HG02798 (cell line): Measurements from ENCODE around the gene TOMM20.
"Not testable (repeated sequence)": the region's sequence is repeated elsewhere in the genome, so short reads cannot be mapped to it uniquely, and the experiment has no call there.

Source experiments
- ATAC-seq: cut with Tn5 transposase; IDR thresholded peaks from one replicate; pipeline ENCODE4 v1.9.1; 2021; ENCODE audit warnings: mild to moderate bottlenecking; ENCODE audit not compliant: unreplicated experiment, poor library complexity

The TOMM20 gene

DNA sequence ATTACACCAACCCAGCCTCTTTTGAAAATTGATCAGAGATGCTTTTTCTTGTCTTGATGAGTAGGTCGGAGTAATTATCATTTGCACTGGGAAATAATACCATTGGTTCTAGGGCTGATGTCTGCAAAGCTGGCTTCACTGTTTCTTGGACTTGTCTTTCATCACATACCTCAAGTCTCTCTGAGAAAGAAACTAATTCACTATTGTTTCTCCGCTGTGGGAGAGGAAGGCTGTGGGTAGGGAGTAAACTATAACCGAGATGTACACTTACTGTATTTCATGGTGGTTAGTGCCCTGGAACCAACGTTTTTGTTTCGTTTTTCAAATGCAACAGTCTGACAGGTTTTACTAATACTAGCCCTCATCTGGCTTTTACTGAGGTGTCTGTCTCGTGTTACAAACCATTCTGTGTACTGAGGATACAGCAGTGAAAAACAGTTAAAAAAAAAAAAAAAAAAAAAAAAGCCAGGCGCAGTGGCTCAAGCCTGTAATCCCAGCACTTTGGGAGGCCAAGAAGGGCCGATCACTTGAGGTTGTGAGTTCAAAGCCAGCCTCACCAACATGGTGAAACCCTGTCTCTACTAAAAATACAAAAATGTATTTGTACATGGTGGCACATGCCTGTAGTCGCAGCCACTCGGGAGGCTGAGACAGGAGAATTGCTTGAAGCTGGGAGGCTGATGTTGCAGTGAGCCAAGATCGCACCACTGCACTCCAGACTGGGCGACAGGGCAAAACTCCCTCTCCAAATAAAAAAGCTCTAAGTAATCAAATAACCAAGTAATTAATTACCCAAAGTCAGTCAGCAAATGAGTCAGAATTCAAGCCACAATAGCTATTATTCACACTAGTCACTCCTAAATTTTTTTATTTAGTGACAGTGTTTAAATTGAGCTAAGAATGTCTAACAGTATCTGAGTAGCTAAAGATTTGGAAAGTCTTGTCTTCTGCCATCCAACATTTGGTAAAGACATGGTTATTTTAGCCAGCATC, 23.3 kb downstream of the TOMM20 start:
- peak; percentile 82 for ATAC-seq

DNA sequence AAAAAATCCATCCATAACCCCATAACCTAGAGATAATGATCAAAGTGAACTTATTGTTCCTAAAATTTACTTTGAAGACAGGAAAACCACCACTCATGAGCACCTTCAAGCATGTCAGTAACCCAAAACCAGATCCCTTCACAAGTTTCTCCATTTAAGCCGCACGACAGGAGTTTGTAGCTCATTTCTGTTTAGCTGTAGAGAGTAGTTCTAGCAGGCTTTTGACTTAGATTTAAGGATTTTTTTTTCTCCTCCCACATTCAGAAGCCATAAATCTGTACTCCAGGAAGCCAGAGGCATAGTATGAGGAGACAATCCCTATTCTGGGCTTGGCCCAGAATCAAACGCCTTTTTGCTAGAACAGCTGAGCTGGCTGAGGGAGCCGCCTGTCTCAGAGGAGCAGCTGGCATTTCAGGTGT, 25.6 kb downstream of the TOMM20 start:
- ATAC-seq, result no peak

DNA sequence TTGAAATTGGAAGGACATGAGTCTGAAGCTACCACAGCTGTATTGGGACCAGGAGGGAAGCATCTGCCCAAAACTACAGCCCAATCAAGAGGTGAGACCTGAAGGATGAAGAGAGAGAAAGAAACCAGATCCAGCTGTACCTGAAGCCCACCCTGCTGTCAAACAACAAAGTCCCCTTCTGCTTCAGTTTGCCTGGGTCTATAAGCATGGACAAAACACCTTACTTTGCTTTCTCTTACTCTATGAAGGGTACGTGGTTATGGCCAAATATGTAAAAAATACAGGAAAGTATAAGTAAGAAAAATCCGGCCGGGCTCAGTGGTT, 26.4 kb downstream of the TOMM20 start:
- ATAC-seq, result no peak

DNA sequence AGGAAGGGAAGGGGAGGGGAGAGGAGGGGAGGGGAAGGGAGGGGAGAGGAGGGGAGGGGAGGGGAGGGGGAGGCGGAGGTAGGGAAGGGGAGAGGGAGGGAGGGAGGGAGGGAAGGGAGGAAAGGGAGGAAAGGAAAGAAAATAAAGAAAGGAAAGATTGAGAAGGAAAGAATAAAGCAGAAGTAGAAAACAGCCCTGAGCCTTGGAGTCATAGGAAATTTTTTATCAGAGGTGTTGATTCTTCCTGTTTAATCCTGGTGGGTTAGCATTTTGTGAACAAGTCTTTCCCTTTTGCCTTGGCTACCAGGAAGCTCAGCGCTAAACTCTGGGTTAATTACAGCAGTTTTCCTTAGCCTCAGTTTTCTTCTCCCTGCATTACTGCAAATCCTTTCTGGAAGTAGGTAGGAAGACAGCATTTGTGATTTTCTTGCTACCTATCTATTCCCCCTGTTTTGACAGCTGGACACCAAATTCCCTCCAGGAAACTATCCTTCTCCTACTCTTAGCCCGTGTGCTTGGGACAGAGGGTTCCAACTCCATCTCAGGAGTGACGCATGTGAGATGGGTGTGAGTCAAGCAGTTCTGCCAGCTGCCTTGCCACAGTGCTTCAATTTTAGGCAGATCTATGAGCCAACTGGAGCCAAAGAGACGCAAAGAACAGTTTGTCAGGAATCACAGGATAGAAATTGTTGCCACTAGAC, 26.9 kb downstream of the TOMM20 start:
- no peak for ATAC-seq

DNA sequence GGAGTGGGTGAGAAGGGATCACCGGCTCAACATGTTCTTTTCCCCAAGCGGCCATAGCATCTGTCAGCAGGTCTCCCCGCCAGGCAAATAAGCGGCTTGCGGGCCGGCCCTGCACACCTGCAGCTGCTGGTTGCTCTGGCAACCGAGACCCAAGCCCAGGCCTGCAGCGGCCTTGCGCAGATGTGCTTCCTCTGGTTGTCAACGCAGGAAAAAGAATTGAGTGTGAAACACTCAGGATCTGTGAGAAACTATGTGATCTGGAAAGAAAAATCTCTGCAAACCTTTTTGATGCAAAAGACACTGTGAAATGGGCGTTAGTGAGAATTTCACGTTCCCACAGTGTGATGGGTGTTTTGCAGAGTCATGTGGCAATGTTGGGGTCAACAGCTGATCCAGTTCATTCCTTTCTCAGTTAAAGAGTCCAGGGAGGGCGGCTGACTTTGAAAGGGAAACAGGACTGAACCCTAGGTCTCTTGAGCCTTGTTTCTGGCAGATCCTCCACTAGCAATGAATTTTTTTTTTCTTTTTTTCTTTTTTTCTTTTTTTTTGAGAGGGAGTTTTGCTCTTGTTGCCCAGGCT, 28.4 kb downstream of the TOMM20 start:
- peak; percentile 44 for ATAC-seq

DNA sequence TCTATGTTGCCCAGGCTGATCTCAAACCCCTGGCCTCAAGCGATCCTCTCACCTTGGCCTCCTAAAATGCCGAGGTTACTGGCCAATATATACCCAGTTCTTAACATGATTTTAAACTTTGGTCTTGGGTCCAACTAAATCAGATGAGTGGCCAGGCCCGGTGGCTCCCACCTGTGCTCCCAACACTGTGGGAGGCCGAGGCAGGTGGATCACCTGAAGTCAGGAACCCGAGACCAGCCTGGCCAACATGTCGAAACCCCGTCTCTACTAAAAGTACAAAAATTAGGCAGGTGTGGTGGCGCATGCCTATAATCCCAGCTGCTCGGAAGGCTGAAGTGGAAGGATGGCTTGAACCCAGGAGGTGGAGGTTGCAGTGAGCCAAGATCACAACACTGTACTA, 29.6 kb downstream of the TOMM20 start:
- no peak for ATAC-seq

DNA sequence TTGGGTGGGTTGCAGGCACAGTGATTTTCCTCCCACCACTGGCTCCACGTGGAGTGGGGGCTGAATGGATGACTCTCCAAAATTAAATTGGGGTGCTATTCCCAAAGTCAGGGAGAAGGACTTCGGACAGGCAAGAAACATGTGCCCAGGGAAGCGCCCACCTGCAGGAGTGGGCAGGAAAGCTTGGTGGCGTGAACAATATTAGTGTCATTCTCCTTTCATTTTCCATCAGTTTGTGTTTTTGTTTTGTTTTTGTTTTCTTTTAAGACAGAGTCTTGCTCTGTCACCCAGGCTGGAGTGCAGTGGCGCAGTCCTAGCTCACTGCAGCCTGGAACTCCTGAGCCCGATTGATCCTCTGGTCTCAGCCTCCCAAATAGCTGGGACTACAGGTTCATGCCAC, 30.1 kb downstream of the TOMM20 start:
- no peak for ATAC-seq

DNA sequence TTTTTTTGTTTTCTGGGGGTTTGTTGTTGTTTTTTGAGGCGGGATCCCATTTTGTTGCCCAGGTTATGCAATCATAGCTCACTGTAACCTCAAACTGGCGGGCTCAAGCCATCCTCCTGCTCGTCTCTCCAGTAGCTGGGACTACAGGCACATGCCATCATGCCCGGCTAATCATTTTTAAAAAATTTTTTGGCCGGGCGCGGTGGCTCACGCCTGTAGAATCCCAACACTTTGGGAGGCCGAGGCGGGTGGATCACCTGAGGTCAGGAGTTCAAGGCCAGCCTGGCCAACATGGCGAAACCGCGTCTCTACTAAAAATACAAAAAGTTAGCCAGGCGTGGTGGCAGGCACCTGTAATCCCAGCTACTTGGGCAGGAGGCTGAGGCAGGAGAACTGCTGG, 31.1 kb downstream of the TOMM20 start:
- ATAC-seq, result not testable (repeated sequence)

DNA sequence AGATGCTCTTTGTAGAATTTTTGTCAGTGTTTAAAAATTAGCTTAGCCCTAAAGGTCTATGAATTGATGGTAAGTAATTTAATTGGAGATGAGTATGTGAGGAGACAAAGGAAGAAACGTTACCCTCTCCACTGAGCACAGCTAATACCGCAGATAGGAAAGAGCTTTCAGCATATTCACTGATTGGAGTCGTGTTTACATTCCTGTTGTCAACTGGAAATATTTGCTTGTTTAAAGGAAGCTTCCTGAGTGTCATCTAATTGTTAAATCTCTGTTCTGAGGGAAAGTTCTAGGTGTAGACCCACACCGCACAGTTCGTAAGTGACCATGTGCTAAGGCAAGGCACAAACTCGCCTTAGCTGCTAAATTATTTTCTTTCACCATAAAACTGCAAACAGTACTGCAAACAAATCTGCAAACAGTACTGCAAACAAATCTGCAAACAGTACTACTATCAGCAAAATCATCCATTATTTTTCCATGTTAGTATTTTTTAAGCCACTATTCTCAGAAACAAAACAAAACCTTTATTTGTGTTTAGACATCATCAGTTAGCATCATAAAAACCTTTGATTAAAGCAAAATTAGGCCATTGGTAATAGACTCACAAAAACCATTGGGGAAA, 32.6 kb downstream of the TOMM20 start:
- no peak for ATAC-seq

DNA sequence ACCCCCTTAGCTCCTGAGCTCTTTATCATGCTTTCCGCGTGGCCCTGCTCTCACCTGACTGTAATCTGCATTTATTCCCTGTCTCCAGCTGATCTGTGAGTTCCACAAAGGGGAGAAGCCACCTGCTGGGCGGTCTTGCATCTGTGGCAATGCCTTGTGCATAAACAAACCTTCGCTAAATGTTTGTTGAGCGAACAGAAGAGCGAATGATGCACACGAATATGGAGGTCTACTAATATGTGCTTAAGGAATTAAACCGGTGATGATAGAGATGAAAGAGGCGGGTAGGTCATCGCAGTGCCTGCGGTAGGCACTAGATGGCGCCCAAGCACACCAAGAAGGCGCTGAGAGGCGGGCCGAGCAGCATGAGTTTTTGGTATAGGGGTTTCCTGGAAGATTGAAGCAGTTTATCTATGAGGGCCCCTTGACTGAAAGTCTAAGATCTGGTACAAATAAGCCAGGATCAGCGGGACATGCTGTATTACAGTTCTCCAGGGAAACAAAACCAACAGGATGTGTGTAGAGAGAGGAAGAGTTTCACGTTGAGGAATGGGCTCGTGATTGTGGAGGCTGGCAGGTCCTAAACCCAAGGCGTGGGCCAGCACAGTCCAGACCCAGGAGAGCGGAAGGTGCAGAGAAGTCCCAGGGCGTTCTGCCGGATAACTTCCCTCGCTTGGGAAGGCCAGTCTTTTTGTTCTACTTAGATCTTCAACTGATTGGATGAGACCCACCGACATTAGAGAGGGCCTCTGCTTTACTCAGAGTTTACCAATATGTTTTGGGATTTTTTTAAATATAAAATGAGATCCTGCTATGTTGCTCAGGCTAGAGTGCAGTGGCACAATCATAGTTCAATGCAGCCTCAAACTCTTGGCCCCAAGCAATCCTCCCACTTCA, 34.7 kb downstream of the TOMM20 start:
- ATAC-seq, result peak; percentile 78

DNA sequence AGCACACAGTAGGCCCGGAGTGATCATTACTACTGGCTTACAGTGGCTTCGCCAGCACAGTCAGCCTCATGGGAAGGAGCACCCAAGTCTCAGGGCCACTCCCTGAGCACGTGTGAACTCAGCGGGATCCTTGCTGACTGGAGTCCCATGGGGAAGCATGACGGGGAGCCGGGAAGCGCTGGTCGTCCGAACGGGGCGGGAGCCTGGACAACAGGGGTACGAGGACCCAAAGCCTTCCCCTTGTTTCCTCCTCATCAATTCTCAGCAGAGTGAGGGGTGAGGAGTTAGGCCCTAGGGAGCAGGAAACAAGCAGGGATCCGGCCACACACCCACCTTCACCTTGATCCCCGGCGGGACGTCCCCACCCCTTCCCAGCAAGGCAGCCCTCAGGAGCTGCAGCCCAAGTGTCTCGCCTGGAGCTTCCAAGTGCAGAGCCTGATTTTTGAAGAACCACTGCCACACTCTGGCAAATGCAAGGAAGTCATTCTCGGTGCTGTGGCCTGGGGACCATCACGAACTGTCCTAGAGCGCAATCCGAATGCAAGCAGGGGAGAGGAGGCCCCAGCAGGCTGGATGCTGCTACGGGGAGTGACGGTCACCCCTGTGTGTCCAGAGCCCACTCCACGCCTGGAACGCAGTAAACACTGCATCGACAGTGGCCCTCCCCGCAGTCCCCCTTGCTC, 35.5 kb downstream of the TOMM20 start:
- no peak for ATAC-seq

DNA sequence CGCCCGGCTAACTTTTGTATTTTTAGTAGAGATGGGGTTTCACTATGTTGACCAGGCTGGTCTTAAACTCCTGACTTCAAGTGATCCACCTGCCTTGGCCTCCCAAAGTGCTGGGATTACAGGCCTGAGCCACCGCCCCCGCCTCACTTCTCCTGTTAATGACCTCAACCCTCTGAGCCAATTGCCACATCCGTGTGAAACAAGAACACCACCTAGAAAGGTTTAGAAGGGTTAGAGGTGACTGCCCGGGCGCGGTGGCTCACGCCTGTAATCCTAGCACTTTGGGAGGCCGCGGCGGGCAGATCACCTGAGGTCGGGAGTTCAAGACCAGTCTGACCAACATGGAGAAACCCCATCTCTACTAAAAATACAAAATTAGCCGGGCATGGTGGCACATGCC, 36.2 kb downstream of the TOMM20 start:
- not testable (repeated sequence) for ATAC-seq

DNA sequence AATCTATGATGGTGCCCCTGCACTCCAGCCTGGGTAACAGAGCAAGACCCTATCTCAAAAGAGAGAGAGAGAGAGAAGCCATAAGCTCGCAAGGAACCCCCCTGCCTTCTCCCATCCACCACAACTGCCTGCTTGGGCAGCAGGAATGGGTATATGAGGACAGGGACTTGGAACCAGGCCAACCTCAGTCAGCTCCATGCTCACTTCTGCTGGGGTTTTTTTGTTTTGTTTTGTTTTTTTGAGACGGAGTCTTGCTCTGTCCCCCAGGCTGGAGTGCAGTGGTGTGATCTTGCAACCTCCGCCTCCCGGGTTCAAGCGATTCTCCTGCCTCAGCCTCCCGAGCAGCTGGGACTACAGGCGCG, 36.6 kb downstream of the TOMM20 start:
- not testable (repeated sequence) for ATAC-seq

DNA sequence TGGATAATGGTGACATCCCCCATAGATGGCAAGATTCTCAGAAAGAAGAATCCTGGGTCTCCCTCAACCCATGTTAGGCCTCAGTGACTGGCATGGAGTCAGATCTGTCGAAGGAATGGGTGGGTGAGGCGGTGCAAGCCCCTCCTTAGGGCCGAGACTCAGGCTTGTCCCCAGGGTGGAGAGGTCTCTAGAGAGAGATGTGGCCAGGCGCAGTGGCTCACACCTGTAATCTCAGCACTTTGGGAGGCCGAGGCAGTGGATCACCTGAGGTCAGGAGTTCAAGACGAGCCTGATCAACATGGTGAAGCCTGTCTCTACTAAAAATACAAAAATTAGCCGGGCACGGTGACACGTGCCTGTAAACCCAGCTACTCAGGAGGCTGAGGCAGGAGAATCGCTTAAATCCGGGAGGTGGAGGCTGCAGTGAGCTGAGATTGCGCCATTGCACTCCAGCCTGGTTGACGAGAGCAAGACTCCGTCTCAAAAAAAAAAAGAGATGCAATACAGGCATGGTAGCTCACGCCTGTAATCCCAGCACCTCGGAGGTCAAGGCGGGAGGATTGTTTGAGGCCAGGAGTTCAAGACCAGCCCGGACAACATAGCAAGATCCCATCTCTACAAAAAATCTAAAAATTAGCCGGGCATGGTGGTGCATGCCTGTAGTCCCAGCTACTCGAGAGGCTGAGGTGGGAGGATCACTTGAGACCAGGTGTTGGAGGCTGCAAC, 37.2 kb downstream of the TOMM20 start:
- ATAC-seq, result not testable (repeated sequence)

DNA sequence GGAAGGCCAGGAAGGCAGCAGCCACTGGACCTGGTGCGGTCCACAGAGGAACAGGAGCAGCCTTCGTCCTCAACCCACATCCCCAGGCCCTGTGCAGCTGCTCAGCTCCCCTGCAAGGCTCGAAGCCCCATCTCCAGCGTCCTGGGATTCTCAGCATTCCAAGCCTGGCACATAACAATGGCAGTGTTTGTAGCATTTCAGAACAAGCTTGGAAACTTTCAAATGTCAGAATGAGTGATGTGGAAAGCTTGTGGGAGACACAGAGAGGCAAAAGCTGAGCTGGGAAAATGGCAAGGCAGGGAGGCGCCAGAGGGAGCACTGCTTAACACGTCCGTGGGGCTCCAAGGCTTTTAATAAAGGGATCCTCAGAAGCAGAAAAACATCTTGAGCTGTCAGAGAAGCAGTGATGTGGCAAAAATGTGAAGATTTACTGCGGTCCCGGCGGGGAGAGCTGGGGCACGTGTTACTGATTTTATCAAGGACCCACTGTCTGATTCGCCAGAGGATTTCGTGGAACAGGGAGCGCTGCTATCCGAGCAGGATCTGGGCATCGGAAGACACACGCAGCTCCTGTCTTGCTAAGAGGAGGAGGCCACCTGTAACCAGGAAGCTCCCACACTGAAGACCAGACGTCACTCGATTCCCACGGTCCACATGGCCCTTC, 38.1 kb downstream of the TOMM20 start:
- no peak for ATAC-seq

DNA sequence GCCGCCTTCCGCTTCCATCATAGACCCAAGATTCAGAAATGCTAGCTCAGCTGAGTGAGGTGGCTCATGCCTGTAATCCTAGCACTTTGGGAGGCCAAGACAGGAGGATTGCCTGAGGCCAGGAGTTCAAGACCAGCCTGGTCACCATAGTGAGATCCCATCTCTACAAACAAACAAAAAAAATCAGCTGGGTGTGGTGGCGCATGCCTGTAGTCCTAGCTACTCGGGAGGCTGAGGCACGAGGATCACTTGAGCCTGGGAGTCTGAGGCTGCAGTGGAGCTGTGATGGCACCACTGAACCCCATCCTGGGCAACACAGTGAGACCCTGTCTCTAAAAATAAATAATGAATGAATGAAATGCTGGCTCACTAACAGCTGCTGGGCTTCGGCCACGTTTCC, 39.7 kb downstream of the TOMM20 start:
- ATAC-seq, result no peak

DNA sequence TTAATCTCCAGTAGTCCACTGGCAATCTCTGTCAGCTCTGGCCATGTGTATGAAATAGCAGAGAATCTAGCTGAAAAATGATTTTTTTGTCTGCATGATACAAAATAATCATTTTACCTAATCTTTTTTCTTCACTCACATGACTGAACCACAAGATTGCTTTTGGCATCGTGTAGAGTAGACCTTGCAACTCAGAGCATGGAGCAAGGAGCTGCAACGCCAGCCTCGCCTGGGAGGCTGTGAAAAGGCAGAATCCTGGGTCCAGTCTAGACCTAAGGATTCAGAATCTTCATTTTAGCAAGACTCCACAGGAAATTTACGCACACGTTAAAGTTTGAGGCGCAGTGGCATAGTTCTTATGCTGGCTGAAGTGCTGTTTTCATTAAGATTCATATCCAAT, 40.2 kb downstream of the TOMM20 start:
- no peak for ATAC-seq

DNA sequence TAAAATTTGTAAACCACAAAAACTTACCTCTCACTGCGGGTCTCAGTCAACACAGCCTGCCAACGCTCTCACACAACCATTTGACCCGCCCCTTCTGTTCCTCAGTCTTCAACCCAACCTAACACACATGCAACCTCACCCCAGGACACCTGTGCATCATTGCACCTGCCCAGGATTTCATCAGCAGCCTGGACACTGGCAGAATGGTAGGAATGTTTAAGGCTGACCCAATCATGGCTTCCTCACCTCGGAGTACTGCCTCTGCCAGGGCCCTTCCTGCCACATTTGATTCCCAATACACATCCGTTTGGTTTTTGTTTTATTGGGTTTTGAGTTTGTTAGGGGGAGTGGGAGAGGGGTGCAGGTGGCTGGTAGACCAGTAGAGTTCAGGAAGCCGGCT, 40.7 kb downstream of the TOMM20 start:
- no peak for ATAC-seq
